GM18909 (cell line): ENCODE measurements around the gene SLC3A2.
"Not testable (repeated sequence)": the region's sequence is repeated elsewhere in the genome, so short reads cannot be mapped to it uniquely, and the experiment has no call there.

Experiments used
- ATAC-seq: cut with Tn5 transposase; IDR thresholded peaks from one replicate; pipeline ENCODE4 v1.9.1; 2021; ENCODE audit warnings: mild to moderate bottlenecking; ENCODE audit not compliant: unreplicated experiment, poor library complexity

Gene SLC3A2

GRCh38 chr11:62851807-62852522 lies 28.7 kb upstream of the SLC3A2 start:
- no peak for ATAC-seq

- no peak for ATAC-seq
These were observed 28.0 kb upstream of the SLC3A2 start for GRCh38 chr11:62852523-62853188.

- ATAC-seq, result no peak
These were observed 27.3 kb upstream of the SLC3A2 start for GRCh38 chr11:62853279-62853965.

- no peak for ATAC-seq
These were observed 26.5 kb upstream of the SLC3A2 start for GRCh38 chr11:62854013-62854824.

- no peak for ATAC-seq
These were observed 25.7 kb upstream of the SLC3A2 start for GRCh38 chr11:62854825-62855570.

- ATAC-seq, result peak; percentile 89
These were observed 24.9 kb upstream of the SLC3A2 start for GRCh38 chr11:62855571-62856332.

GRCh38 chr11:62856333-62856895 lies 24.3 kb upstream of the SLC3A2 start:
- no peak for ATAC-seq

GRCh38 chr11:62857541-62857982 lies 23.1 kb upstream of the SLC3A2 start:
- ATAC-seq, result no peak

GRCh38 chr11:62858201-62858600 lies 22.5 kb upstream of the SLC3A2 start:
- ATAC-seq, result no peak

GRCh38 chr11:62859281-62859703 lies 21.4 kb upstream of the SLC3A2 start:
- not testable (repeated sequence) for ATAC-seq

GRCh38 chr11:62860835-62861563 lies 19.7 kb upstream of the SLC3A2 start:
- no peak for ATAC-seq

- ATAC-seq, result not testable (repeated sequence)
These were observed 19.0 kb upstream of the SLC3A2 start for GRCh38 chr11:62861564-62862192.

GRCh38 chr11:62863687-62864335 lies 16.9 kb upstream of the SLC3A2 start:
- no peak for ATAC-seq

GRCh38 chr11:62865635-62866034 lies 15.1 kb upstream of the SLC3A2 start:
- ATAC-seq, result no peak

- no peak for ATAC-seq
These were observed 5.8 kb upstream of the SLC3A2 start for GRCh38 chr11:62874851-62875250.

- ATAC-seq, result no peak
These were observed 4.8 kb upstream of the SLC3A2 start for GRCh38 chr11:62875698-62876478.
